ENCODE measurements around the gene BRCC3.

GRCh38 chrX:155169881-155170280 is 98.6 kb downstream of the BRCC3 start:
- TF ChIP-seq CTCF (IDR thresholded peaks at IDR 0.05; ENCODE audit: low read depth, low read length, poor library complexity, severe bottlenecking) (no peak), EZH2phosphoT487 (IDR thresholded peaks at IDR 0.05; ENCODE audit: borderline replicate concordance, low read length) (no peak)
